OCI-LY3 (cell line): ENCODE results near the gene NFIB.

Source experiments
- H2AFZ ChIP-seq: fragments of 200-600, 300-600 bp; shearing (Covaris generic); 2 replicates; pipeline ENCODE4 v1.6.0; 2014; ENCODE audit warnings: antibody characterized with exemption, low read depth, low read length
- H3K27ac ChIP-seq: fragments of 200-600, 300-600 bp; sonication (generic); 2 replicates; pipeline ENCODE4 v1.5.1; 2014; ENCODE audit warnings: mild to moderate bottlenecking, low read length, moderate library complexity, mixed read lengths
- H3K27me3 ChIP-seq: fragments of 200-600, 300-600 bp; sonication (generic); 2 replicates; pipeline ENCODE4 v1.6.1; 2014; ENCODE audit warnings: low read depth, low read length, mixed read lengths
- H3K36me3 ChIP-seq: fragments of 200-600, 300-600 bp; sonication (generic); replicated peaks from 2 replicates; pipeline ENCODE3; 2014; ENCODE audit warnings: low read depth, low read length, mixed read lengths
- H3K4me1 ChIP-seq: fragments of 300-600, 200-600 bp; sonication (generic); 2 replicates; pipeline ENCODE4 v1.6.1; 2014; ENCODE audit warnings: low read length, mixed read lengths
- H3K4me2 ChIP-seq: fragments of 200-600, 300-600 bp; sonication (generic); 2 replicates; pipeline ENCODE4 v1.6.1; 2014; ENCODE audit warnings: low read length, mixed read lengths
- H3K4me3 ChIP-seq: fragments of 300-600, 200-600 bp; sonication (generic); 2 replicates; pipeline ENCODE4 v1.5.1; 2014; ENCODE audit warnings: antibody characterized with exemption, mild to moderate bottlenecking, low read length, moderate library complexity
- H3K79me2 ChIP-seq: fragments of 300-600, 200-600 bp; shearing (Covaris generic); 2 replicates; pipeline ENCODE4 v1.6.1; 2014; ENCODE audit warnings: mild to moderate bottlenecking, low read length, mixed read lengths
- H3K9ac ChIP-seq: fragments of 300-600, 200-600 bp; shearing (Covaris generic); 2 replicates; pipeline ENCODE4 v1.6.0; 2014; ENCODE audit warnings: mild to moderate bottlenecking, low read length, moderate library complexity
- H3K9me3 ChIP-seq: fragments of 200-600, 300-600 bp; shearing (Covaris generic); 2 replicates; pipeline ENCODE4 v1.6.1; 2014; ENCODE audit warnings: low read length, mixed read lengths; ENCODE audit not compliant: insufficient read depth
- H4K20me1 ChIP-seq: fragments of 200-600, 300-600 bp; sonication (generic); 2 replicates; pipeline ENCODE4 v1.6.1; 2016; ENCODE audit warnings: low read length, mixed read lengths; ENCODE audit not compliant: insufficient read depth
- CTCF ChIP-seq: fragments of 200-600, 300-600 bp; sonication (generic); IDR thresholded peaks from 2 replicates; pipeline ENCODE4 v1.5.1; 2014; ENCODE audit warnings: antibody characterized with exemption, low read length, low read depth
- EZH2phosphoT487 ChIP-seq: fragments of 200-600 bp; shearing (Covaris generic); IDR thresholded peaks from 2 replicates; pipeline ENCODE4 v1.6.1; 2018; ENCODE audit warnings: antibody characterized with exemption, mixed run types, low read depth

Gene NFIB

GRCh38 chr9:14226855-14227532 is 86.9 kb downstream of the NFIB start:
- H3K4me3 ChIP-seq, result no peak overlapping the region
- H3K4me2 ChIP-seq, result no peak overlapping the region
- H3K36me3 ChIP-seq, result no peaks in the 10 kb centered on the region
- H3K27ac ChIP-seq, result no peak overlapping the region
- H3K27me3 ChIP-seq, result no peaks in the 10 kb centered on the region
- H3K9me3 ChIP-seq, result no peaks in the 10 kb centered on the region
- H3K79me2 ChIP-seq, result no peaks in the 10 kb centered on the region
- no peaks in the 10 kb centered on the region for H4K20me1 ChIP-seq
- H3K9ac ChIP-seq, result no peak overlapping the region
- H2AFZ ChIP-seq, result no peak overlapping the region
- H3K4me1 ChIP-seq, result no peaks in the 10 kb centered on the region
- no peak for TF ChIP-seq CTCF
- TF ChIP-seq EZH2phosphoT487, result no peak

GRCh38 chr9:14223081-14223480 is 90.9 kb downstream of the NFIB start:
- H3K4me3 ChIP-seq, result no peak overlapping the region
- no peaks in the 10 kb centered on the region for H3K9me3 ChIP-seq
- TF ChIP-seq CTCF, result no peak
- no peak for TF ChIP-seq EZH2phosphoT487
- no peak overlapping the region for H3K9ac ChIP-seq
- no peak overlapping the region for H3K27ac ChIP-seq
- H3K4me2 ChIP-seq, result no peak overlapping the region
- H3K79me2 ChIP-seq, result no peaks in the 10 kb centered on the region
- H4K20me1 ChIP-seq, result no peaks in the 10 kb centered on the region
- H2AFZ ChIP-seq, result no peak overlapping the region
- H3K4me1 ChIP-seq, result no peaks in the 10 kb centered on the region
- no peaks in the 10 kb centered on the region; the same call in 1 of the 2 replicates for H3K27me3 ChIP-seq
- no peaks in the 10 kb centered on the region for H3K36me3 ChIP-seq

DNA sequence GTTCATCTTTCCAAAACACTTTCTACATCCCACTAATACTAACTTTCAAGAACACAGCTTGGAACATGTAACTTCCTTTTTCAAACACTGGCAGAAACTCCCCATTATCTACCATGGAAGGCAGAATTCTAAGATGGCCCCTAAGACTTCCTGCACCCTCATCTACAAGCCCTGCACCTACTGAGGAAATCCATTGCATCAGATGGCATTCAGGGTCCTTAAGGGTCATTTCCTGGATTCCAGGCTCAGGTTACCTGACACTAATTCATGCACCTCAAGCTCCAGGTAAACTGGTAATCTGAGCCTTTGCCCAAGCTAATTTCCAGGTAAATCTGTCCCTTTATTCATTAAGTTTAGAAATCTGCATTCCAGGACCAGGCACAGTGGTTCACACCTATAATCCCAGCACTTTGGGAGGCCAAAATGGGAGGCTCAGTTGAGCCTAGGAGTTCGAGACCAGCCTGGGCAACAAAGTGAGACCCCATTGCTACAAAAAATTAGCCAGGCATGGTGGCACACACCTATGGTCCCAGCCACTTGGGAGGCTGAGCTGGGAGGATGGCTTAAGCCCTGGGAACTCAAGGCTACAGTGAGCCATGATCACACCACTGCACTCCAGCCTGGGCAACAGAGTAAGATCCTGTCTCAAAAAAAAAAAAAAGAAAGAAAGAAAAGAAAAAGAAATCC is 91.6 kb downstream of the NFIB start:
- Histone ChIP-seq H3K9ac (no peak overlapping the region), H4K20me1 (no peaks in the 10 kb centered on the region), H3K27me3 (no peaks in the 10 kb centered on the region; the same call in 1 of the 2 replicates), H3K27ac (no peak overlapping the region), H2AFZ (no peak overlapping the region), H3K9me3 (no peaks in the 10 kb centered on the region), H3K4me2 (no peak overlapping the region), H3K79me2 (no peaks in the 10 kb centered on the region), H3K4me3 (no peak overlapping the region), H3K4me1 (no peaks in the 10 kb centered on the region), H3K36me3 (no peaks in the 10 kb centered on the region)
- TF ChIP-seq CTCF, result no peak

DNA sequence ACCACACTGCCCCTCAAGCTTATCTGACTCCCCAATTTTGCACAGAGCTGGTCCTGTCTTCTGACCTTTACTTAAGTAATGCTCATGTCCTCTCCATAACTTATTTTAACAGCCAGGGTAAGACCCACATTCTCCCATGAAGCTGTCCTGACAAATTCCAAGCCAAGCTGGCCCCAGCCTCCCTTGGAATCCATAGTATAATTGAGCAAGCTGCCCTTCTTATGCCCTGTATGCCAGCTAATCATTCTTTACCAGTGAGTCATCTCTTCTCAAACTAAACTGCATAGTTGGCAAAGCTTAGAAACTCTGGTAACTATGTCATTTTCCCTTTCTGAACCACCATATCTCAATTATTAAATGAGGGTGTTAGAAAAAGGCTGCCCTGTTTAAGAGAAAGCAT is 92.4 kb downstream of the NFIB start:
- Histone ChIP-seq H3K27ac (no peak overlapping the region), H3K9ac (no peak overlapping the region), H4K20me1 (no peaks in the 10 kb centered on the region), H3K4me2 (no peak overlapping the region), H3K4me3 (no peak overlapping the region), H3K36me3 (no peaks in the 10 kb centered on the region), H3K27me3 (no peaks in the 10 kb centered on the region; the same call in 1 of the 2 replicates), H2AFZ (no peak overlapping the region), H3K9me3 (no peaks in the 10 kb centered on the region), H3K79me2 (no peaks in the 10 kb centered on the region), H3K4me1 (no peaks in the 10 kb centered on the region)
- TF ChIP-seq EZH2phosphoT487 (no peak), CTCF (no peak)
